Adipocyte (in vitro differentiated cells): ENCODE data around the gene ADGRL3.

ENCODE experiments used
- DNase-seq: peaks from one replicate; pipeline ENCODE4 v3.0.0-alpha.2; 2015; ENCODE audit warnings: low read depth
- H3K27me3 ChIP-seq: replicated peaks from 2 replicates; pipeline ENCODE4 v1.7.0; 2013; ENCODE audit warnings: mild to moderate bottlenecking, low read length, moderate library complexity; ENCODE audit not compliant: control insufficient read depth, insufficient read depth
- H3K36me3 ChIP-seq: 2 replicates; pipeline ENCODE4 v1.7.0; 2013; ENCODE audit warnings: low read length, mild to moderate bottlenecking, moderate library complexity; ENCODE audit not compliant: control insufficient read depth, insufficient read depth, severe bottlenecking
- H3K4me1 ChIP-seq: 2 replicates; pipeline ENCODE4 v1.7.0; 2013; ENCODE audit warnings: mild to moderate bottlenecking, low read length, moderate library complexity; ENCODE audit not compliant: control insufficient read depth, insufficient read depth
- H3K4me3 ChIP-seq: 2 replicates; pipeline ENCODE4 v1.7.0; 2013; ENCODE audit warnings: mild to moderate bottlenecking, low read length, moderate library complexity
- H3K9ac ChIP-seq: 2 replicates; pipeline ENCODE4 v1.7.0; 2013; ENCODE audit warnings: mild to moderate bottlenecking, low read length, moderate library complexity
- H3K9me3 ChIP-seq: 2 replicates; pipeline ENCODE4 v1.7.0; 2013; ENCODE audit warnings: mild to moderate bottlenecking, low read length, moderate library complexity; ENCODE audit not compliant: control insufficient read depth

The ADGRL3 gene

DNA sequence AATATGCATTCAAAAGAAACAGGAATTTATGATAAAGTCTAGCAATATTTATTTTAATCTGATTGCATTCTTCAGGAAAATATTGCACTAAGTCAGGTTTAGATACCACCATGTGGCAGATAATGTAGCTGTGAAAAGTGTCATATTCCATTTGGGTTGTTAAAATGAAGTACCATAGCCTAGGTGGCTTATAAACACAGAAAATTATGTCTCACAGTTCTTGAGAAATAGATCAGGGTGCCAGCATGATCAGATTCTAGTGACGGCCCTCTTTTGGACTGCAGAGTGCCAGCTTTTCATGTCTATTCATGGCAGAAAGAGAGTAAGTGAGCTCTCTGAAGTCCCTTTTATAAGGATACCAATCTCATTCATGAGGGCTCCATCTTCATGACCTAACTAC is 5.6 kb upstream of the ADGRL3 start:
- H3K4me1 ChIP-seq = no peaks in the 10 kb centered on the region
- no peak for DNase-seq
- H3K9ac ChIP-seq = no peak overlapping the region
- peaks cover 7% of the 10 kb centered on the region for H3K27me3 ChIP-seq
- H3K36me3 ChIP-seq = no peaks in the 10 kb centered on the region
- H3K4me3 ChIP-seq = no peak overlapping the region
- no peaks in the 10 kb centered on the region for H3K9me3 ChIP-seq

GRCh38 chr4:61195101-61195500 is 5.0 kb upstream of the ADGRL3 start:
- no peaks in the 10 kb centered on the region for H3K4me1 ChIP-seq
- DNase-seq = no peak

GRCh38 chr4:61198686-61199085 is 1.4 kb upstream of the ADGRL3 start:
- no peak for DNase-seq
- no peak overlapping the region for H3K4me3 ChIP-seq
- no peaks in the 10 kb centered on the region for H3K9me3 ChIP-seq
- peaks cover 29% of the 10 kb centered on the region for H3K27me3 ChIP-seq
- H3K4me1 ChIP-seq = peaks cover 3% of the 10 kb centered on the region
- H3K36me3 ChIP-seq = no peaks in the 10 kb centered on the region
- no peak overlapping the region for H3K9ac ChIP-seq

More at GRCh38 chr4:61195101-61195500, 5.0 kb upstream of the ADGRL3 start:
- Histone ChIP-seq H3K36me3 (no peaks in the 10 kb centered on the region), H3K9me3 (no peaks in the 10 kb centered on the region), H3K9ac (no peak overlapping the region), H3K4me3 (no peak overlapping the region), H3K27me3 (peaks cover 12% of the 10 kb centered on the region)

- H3K4me1 ChIP-seq = peaks cover 3% of the 10 kb centered on the region
- no peak for DNase-seq
- peaks cover 35% of the 10 kb centered on the region for H3K27me3 ChIP-seq
- H3K4me3 ChIP-seq = peak overlapping the region; percentile 69
- no peaks in the 10 kb centered on the region for H3K36me3 ChIP-seq
- H3K9me3 ChIP-seq = no peaks in the 10 kb centered on the region
- H3K9ac ChIP-seq = no peak overlapping the region
These were observed 296 bp upstream of the ADGRL3 start for GRCh38 chr4:61199873-61200186.

- Histone ChIP-seq H3K9ac (no peak overlapping the region), H3K4me1 (peaks cover 3% of the 10 kb centered on the region), H3K36me3 (no peaks in the 10 kb centered on the region), H3K27me3 (peaks cover 35% of the 10 kb centered on the region), H3K9me3 (no peaks in the 10 kb centered on the region), H3K4me3 (peak overlapping the region; percentile 69)
- peak; percentile 67 for DNase-seq
These were observed 895 bp downstream of the ADGRL3 start for GRCh38 chr4:61200916-61201526.

DNA sequence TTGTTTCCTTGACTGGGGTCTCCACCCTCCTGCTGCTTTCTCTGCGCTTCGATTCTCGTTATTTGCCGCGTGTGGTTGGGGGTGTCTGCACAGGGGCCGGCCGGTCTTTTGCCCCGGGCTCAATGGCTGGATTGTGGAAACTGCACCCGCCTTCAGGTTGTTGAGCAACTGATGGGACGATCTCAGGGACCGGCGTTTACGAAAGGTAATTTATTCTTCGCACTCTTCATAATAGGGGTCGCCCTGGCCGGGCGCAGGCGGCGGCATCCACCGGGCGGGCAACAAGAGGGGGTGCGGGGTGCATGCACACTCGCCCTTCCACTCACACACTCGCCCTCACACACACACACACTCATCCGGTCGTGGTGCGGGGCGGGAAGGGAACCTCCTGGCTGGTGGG is 1.4 kb downstream of the ADGRL3 start:
- Histone ChIP-seq H3K4me3 (peak overlapping the region; percentile 69), H3K4me1 (peaks cover 3% of the 10 kb centered on the region), H3K27me3 (peaks cover 35% of the 10 kb centered on the region), H3K9me3 (no peaks in the 10 kb centered on the region), H3K9ac (no peak overlapping the region), H3K36me3 (no peaks in the 10 kb centered on the region)
- DNase-seq = peak; percentile 45

- Histone ChIP-seq H3K36me3 (no peaks in the 10 kb centered on the region), H3K9ac (no peak overlapping the region), H3K4me3 (no peak overlapping the region), H3K9me3 (no peaks in the 10 kb centered on the region), H3K27me3 (peaks cover 35% of the 10 kb centered on the region), H3K4me1 (peaks cover 3% of the 10 kb centered on the region)
- peak; percentile 42 for DNase-seq
These were observed 2.0 kb downstream of the ADGRL3 start for GRCh38 chr4:61201961-61202637.

DNA sequence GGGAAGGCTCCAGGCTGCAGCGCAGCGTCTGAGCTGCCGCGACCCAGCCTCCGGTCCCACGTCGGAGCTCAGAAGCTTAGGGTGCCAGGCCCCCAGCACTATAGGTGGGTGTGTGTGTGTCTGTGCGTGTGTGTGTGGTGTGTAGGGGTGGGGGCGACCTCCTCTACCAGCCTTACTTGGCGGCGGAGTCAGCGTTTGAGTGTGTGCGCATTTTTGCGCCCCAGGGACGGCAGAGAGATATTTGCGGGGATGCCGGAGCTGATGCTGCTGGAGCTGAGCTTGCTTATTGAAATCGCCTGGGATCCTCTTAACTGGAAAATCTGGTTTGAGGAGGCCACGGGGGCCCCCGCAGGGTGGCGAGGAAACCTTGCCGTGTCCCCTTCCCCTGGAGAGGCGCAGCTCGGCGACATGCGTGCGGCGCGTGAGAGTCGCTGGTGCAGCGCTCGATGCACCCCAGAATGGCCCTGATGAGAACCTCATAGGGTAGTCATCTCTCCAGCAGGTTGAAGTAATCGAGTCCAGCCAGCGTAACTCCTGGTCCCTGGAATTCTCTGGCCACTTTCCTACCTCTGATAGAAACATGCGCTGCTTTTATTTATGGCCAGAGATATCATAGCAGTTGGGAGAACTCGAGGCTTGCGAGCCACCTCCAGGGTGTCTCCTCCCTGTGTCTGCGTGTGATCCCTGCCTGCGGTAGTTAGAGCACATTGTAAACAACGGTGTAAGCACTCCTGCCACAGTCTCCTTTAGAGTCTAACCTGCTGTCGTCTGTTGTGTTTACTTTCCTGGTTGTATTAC is 2.7 kb downstream of the ADGRL3 start:
- Histone ChIP-seq H3K36me3 (no peaks in the 10 kb centered on the region), H3K9me3 (no peaks in the 10 kb centered on the region), H3K4me1 (peaks cover 3% of the 10 kb centered on the region), H3K27me3 (peaks cover 35% of the 10 kb centered on the region), H3K9ac (no peak overlapping the region), H3K4me3 (no peak overlapping the region)
- peak; percentile 35 for DNase-seq

- H3K4me3 ChIP-seq = no peak overlapping the region
- H3K9me3 ChIP-seq = no peaks in the 10 kb centered on the region
- no peaks in the 10 kb centered on the region for H3K36me3 ChIP-seq
- no peak overlapping the region for H3K9ac ChIP-seq
- peaks cover 35% of the 10 kb centered on the region for H3K27me3 ChIP-seq
- DNase-seq = no peak
- H3K4me1 ChIP-seq = peaks cover 3% of the 10 kb centered on the region
These were observed 3.3 kb downstream of the ADGRL3 start for GRCh38 chr4:61203436-61203790.

DNA sequence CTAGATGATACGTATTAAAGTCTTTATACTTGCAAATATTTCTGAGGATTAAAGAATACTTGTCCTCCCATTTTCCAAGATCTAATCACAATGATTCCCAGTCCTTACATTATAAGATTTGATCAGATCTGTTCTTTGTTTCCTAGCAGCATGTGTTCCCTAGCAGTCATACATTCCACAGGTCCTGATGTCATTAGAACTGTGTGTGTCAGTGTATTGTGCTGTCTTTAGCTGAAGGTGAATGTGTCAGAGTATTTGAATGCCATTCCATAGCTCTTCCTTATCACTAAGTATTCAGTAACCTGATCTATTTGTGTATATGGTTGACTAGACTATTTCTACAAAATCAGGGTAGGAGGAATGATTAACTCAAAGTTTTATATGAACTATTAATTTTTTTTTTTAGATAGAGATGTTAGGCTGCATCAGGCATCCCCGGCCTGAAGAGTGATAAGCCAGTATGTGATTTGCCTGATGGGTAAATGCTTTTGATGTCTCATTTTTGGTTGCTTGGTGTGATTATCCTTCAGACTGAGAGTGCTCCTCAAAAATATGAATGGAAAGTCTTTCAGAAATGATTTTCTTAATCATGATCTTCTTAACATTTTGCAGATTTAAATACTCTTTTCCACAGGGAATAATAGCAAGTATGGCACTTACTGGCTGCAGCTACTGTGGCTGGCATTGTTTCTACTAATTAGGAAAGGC is 4.4 kb downstream of the ADGRL3 start:
- peak; percentile 40 for DNase-seq
- H3K27me3 ChIP-seq = peaks cover 28% of the 10 kb centered on the region
- no peak overlapping the region for H3K4me3 ChIP-seq
- no peaks in the 10 kb centered on the region for H3K9me3 ChIP-seq
- H3K36me3 ChIP-seq = no peaks in the 10 kb centered on the region
- H3K4me1 ChIP-seq = peaks cover 3% of the 10 kb centered on the region
- no peak overlapping the region for H3K9ac ChIP-seq

- Histone ChIP-seq H3K9me3 (no peaks in the 10 kb centered on the region), H3K4me3 (no peak overlapping the region), H3K36me3 (no peaks in the 10 kb centered on the region), H3K4me1 (peaks cover 3% of the 10 kb centered on the region), H3K27me3 (peaks cover 23% of the 10 kb centered on the region), H3K9ac (no peak overlapping the region)
- DNase-seq = no peak
These were observed 4.9 kb downstream of the ADGRL3 start for GRCh38 chr4:61205066-61205465.
